ENCODE measurements around the gene CALHM6.
"Not testable (repeated sequence)": the region's sequence is repeated elsewhere in the genome, so short reads cannot be mapped to it uniquely, and the experiment has no call there.

CALHM6 gene

GRCh38 chr6:116492331-116493067 is 31.3 kb downstream of the CALHM6 start:
- Histone ChIP-seq H3K9me2 (ENCODE audit: low read depth, low read length) (no peaks in the 10 kb centered on the region), H3F3A (ENCODE audit: insufficient read depth, low read length) (no peaks in the 10 kb centered on the region), H3K9ac (ENCODE audit: low read length) (no peak overlapping the region), H3K27me3 (ENCODE audit: insufficient read depth, low read length) (no peaks in the 10 kb centered on the region), H3K79me2 (ENCODE audit: insufficient read depth, low read length) (no peaks in the 10 kb centered on the region), H3K4me1 (ENCODE audit: insufficient read depth, low read length, severe bottlenecking) (no peaks in the 10 kb centered on the region), H3K4me3 (ENCODE audit: low read depth, low read length, poor library complexity, severe bottlenecking) (no peak overlapping the region), H4K20me1 (ENCODE audit: insufficient read depth, low read length) (no peaks in the 10 kb centered on the region), H2AFZ (ENCODE audit: low read length) (no peak overlapping the region), H3K27ac (ENCODE audit: low read depth, low read length, poor library complexity, severe bottlenecking) (no peak overlapping the region), H3K9me3 (ENCODE audit: low read length) (no peaks in the 10 kb centered on the region), H3K36me3 (ENCODE audit: insufficient read depth, low read length) (no peaks in the 10 kb centered on the region), H3K4me2 (ENCODE audit: low read length) (no peak overlapping the region)
- no peak for TF ChIP-seq EZH2 (IDR thresholded peaks at IDR 0.05; ENCODE audit: borderline replicate concordance, low read length)
- TF ChIP-seq CTCF (IDR thresholded peaks at IDR 0.05; ENCODE audit: low read length) = no peak

DNA sequence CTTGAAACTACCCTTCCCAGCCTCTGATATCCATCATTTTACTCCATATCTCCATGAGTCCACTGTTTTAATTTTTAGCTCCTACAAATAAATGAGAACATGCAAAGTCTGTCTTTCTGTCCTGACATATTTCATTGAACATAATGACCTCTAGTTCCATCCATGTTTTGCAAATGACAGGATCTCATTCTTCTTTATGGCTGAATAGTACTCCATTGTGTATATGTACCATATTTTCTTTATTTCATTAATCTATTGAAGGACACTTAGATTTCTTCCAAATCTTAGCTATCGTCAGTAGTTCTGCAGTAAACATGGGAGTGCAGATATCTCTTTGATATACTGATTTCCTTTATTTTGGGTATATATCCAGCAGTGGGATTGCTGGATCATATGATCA is 34.0 kb downstream of the CALHM6 start:
- not testable (repeated sequence) for H4K20me1 ChIP-seq (ENCODE audit: insufficient read depth, low read length)

GRCh38 chr6:116497113-116497676 is 36.0 kb downstream of the CALHM6 start:
- Histone ChIP-seq H3F3A (ENCODE audit: insufficient read depth, low read length) (no peaks in the 10 kb centered on the region), H3K27ac (ENCODE audit: low read depth, low read length, poor library complexity, severe bottlenecking) (no peak overlapping the region)
- no peak for TF ChIP-seq EZH2 (IDR thresholded peaks at IDR 0.05; ENCODE audit: borderline replicate concordance, low read length)
- TF ChIP-seq CTCF (IDR thresholded peaks at IDR 0.05; ENCODE audit: low read length) = no peak

More for the DNA sequence above, 34.0 kb downstream of the CALHM6 start:
- not testable (repeated sequence) for H3K79me2 ChIP-seq (ENCODE audit: insufficient read depth, low read length); H3K4me1 ChIP-seq (ENCODE audit: insufficient read depth, low read length, severe bottlenecking); H3K9me2 ChIP-seq (ENCODE audit: low read depth, low read length); H3F3A ChIP-seq (ENCODE audit: insufficient read depth, low read length); H3K4me2 ChIP-seq (ENCODE audit: low read length); H3K36me3 ChIP-seq (ENCODE audit: insufficient read depth, low read length); H3K4me3 ChIP-seq (ENCODE audit: low read depth, low read length, poor library complexity, severe bottlenecking); H3K27me3 ChIP-seq (ENCODE audit: insufficient read depth, low read length); H3K9me3 ChIP-seq (ENCODE audit: low read length); H3K9ac ChIP-seq (ENCODE audit: low read length); H2AFZ ChIP-seq (ENCODE audit: low read length); H3K27ac ChIP-seq (ENCODE audit: low read depth, low read length, poor library complexity, severe bottlenecking)

More at GRCh38 chr6:116497113-116497676, 36.0 kb downstream of the CALHM6 start:
- Histone ChIP-seq H3K9me2 (ENCODE audit: low read depth, low read length) (no peaks in the 10 kb centered on the region), H3K27me3 (ENCODE audit: insufficient read depth, low read length) (no peaks in the 10 kb centered on the region), H4K20me1 (ENCODE audit: insufficient read depth, low read length) (no peaks in the 10 kb centered on the region), H3K4me1 (ENCODE audit: insufficient read depth, low read length, severe bottlenecking) (no peaks in the 10 kb centered on the region), H3K4me2 (ENCODE audit: low read length) (no peak overlapping the region), H2AFZ (ENCODE audit: low read length) (no peak overlapping the region), H3K79me2 (ENCODE audit: insufficient read depth, low read length) (no peaks in the 10 kb centered on the region), H3K4me3 (ENCODE audit: low read depth, low read length, poor library complexity, severe bottlenecking) (no peak overlapping the region), H3K9me3 (ENCODE audit: low read length) (no peaks in the 10 kb centered on the region), H3K9ac (ENCODE audit: low read length) (no peak overlapping the region), H3K36me3 (ENCODE audit: insufficient read depth, low read length) (no peaks in the 10 kb centered on the region)

Measured in OCI-LY1 (cell line).